GM18951 (cell line): ENCODE results near the gene USP44.
"Not testable (repeated sequence)": the region's sequence is repeated elsewhere in the genome, so short reads cannot be mapped to it uniquely, and the experiment has no call there.

Experiments
- POLR2A ChIP-seq: IDR thresholded peaks from 4 replicates; pipeline ENCODE4 v1.6.1; 2011; ENCODE audit warnings: mild to moderate bottlenecking; ENCODE audit not compliant: insufficient read length, insufficient read depth; ENCODE audit errors: extremely low read depth
- in situ Hi-C: fragments of 300-500 bp; cut with MboI; formaldehyde crosslinking; loops from one replicate; pipeline ENCODE4 v1.12.0; 2022; ENCODE audit warnings: low sequenced_read_pairs, mixed read lengths, inconsistent platforms; ENCODE audit not compliant: unreplicated experiment

USP44 gene

GRCh38 chr12:95511977-95512376 is 39.3 kb downstream of the USP44 start:
- in situ Hi-C loops = no loop called here
- TF ChIP-seq POLR2A = no peak

- in situ Hi-C loops = no loop called here
- no peak for TF ChIP-seq POLR2A
Measured at GRCh38 chr12:95509300-95509699, 42.0 kb downstream of the USP44 start.

DNA sequence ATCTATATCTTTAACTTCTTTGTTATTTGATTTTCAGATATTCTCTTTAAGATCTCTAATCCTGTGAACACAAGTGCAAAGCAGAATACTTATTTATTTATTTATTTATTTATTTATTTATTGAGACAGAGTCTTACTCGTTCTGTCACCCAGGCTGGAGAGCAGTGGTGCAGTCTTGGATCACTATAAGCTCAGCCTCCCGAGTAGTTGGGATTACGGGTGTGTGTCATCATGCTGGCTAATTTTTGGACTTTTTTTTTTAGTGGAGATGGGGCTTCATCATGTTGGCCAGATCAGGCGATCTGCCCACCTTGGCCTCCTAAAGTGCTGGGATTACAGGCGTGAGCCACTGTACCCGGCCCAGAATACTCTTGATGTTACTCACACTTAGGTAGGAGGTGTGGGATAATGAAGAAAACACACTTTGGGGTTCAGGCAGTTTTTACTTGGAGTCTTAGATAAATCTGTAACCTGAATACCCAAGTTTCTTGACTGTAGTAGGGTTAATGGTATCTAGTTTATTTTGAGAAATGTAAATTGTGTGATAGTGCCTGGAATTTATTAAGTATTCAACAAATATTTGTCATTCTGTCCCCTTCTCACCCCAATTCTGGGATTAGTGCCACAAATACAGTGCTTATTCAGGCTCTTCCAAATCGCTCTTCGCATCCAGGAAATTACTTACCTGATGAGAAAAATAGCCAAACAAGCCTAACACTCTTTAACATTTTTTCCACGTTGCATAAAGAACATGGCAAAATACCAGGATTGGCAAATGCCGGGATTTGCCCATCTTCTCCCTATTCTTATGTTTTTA is 44.4 kb downstream of the USP44 start:
- in situ Hi-C loops = no loop called here
- no peak for TF ChIP-seq POLR2A

DNA sequence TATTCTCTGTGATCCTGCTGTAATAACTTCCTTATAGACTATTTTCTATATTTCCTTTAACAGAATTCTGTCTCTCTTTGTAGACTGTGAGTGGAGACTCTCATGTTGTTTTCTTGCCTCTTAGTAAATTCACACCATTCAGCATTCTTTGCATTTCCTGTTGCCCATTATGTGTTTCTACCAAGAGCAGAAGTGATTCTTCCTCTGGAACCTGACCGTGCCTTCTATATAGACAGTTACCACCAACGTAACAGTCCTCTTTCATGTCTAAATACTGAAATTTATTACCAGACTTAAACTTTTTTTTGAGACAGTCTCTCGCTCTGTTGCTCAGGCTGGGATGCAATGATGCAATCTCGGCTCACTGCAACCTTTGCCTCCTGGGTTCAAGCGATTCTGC is 46.2 kb downstream of the USP44 start:
- in situ Hi-C loops = no loop called here
- TF ChIP-seq POLR2A = no peak

GRCh38 chr12:95504140-95504539 is 47.1 kb downstream of the USP44 start:
- in situ Hi-C loops = no loop called here

DNA sequence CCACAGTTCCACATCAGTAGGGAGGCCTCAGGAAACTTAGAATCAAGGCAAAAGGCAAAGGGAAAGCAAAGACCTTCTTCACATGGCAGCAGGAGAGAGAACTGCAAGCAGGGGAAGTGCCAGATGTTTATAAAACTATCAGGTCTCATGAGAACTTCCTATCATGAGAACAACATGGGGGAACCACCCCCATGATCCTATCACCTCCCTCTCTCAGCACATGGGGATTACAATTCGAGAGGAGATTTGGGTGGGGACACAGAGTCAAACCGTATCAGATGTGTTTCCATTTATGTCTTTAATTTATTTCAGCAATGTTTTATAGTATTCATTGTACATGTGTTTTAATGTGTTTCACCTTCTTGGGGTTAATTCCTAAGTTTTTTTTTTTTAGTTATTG is 51.5 kb downstream of the USP44 start:
- in situ Hi-C loops = no loop called here
- TF ChIP-seq POLR2A = no peak

More at GRCh38 chr12:95504140-95504539, 47.1 kb downstream of the USP44 start:
- no peak for TF ChIP-seq POLR2A

DNA sequence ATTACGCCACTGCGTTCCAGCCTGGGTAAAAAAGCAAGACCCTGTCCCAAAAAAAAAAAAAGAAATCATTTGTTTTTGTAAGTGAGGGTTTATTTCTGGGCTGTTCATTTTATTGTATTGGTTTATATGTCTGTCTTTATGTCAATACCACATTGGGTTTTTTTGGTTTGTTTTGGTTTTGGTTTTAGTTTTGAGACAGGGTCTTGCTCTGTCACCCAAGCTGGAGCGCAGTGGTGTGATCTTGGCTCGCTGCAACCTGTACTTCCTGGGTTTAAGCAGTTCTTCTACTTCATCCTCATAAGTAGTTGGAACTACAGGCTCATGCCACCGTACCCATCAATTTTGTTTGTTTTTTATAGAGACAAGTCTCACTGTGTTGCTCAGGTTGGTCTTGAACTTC is 52.3 kb downstream of the USP44 start:
- in situ Hi-C loops = no loop called here
- no peak for TF ChIP-seq POLR2A

- no peak for TF ChIP-seq POLR2A
- in situ Hi-C loops = no loop called here
Measured at GRCh38 chr12:95497031-95497430, 54.2 kb downstream of the USP44 start.

DNA sequence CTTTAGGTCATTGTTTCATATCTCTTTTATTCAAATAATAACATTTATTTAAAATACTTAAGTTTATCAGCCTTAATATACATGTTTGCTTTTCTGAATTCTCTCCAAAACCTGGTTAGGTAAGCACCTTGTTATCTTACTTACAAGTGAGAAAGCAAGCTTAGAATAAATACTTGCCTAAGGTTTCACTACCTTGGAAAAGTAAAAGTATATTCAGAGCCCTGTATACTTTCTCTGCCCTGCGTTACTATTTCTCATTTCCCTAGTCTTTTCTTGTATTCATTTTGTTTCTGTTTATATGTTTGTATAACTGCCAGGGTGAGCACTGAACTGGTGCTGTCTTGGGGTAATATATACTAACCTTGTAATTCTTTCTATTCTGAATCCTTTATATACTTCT is 55.8 kb downstream of the USP44 start:
- TF ChIP-seq POLR2A = no peak
- in situ Hi-C loops = no loop called here

DNA sequence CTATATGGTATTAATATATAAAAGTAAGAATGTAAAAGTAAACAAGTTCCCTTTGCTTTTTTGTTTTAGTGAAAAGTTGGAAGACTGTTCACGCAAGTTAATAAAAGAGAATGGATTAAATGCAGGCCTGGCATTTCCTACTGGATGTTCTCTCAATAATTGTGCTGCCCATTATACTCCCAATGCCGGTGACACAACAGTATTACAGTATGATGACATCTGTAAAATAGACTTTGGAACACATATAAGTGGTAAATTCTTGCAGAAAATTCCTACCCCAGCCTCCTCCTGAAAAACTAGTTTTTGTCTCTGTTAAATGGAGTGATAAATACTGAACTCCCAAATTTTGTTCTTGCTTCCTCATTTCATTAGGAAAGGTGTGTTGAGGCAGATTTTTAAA is 56.4 kb downstream of the USP44 start:
- no peak for TF ChIP-seq POLR2A
- in situ Hi-C loops = no loop called here

DNA sequence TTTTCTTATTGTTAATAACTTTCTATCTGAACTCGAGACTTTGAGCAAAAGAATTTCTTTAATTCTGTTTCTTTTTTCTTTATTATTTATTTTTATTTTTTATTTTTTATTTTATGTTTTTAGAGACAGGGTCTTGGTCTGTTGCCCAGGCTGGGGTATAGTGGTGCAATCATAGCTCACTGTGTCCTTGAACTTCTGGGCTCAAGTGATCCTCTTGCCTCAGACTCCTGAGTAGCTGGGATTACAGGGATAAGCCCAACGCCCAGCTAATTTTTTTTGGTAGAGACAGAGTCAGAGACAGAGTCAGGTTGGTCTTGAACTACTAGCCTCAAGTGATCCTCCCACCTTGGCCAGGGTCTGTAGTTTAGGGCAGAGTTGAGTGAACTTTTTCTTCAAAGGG is 58.8 kb downstream of the USP44 start:
- TF ChIP-seq POLR2A = no peak
- in situ Hi-C loops = no loop called here

GRCh38 chr12:95487024-95487423 is 64.3 kb downstream of the USP44 start:
- TF ChIP-seq POLR2A = no peak
- in situ Hi-C loops = no loop called here

DNA sequence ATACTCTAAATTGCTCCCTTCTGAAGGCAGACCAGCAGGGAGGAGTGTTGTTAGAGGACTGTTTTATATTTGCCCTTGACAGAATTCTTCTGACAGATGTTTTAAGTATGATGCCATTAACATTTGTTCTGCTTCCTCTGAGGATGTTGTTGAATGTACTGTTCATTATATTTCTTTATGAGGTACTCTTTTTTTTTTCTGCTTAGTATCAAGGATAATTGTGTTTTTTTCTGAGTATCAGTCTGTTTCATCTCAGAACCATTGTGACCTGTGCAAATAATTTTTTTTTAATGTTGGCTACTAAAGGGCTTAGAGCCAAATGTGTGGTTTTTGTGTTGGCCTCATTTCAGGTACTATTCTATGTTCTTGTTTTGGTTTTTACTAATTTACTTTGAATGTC is 66.8 kb downstream of the USP44 start:
- in situ Hi-C loops = no loop called here
- no peak for TF ChIP-seq POLR2A

DNA sequence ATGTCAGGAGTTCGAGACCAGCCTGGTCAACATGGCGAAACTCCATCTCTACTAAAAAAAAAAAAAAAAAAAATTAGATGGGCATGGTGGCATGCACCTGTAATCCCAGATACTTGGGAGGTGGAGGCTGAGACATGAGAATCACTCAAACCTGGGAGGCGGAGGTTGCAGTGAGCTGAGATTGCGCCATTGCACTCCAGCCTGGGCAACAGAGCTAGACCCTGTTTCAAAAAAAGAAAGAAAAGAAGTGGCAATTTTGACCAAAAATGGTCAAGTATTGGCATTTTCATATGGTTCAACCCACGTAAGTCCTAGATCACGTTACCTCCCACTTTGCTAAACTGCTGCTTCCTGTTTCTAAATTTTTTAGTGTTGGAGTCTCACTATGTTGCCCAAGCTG is 68.7 kb downstream of the USP44 start:
- in situ Hi-C loops = not testable (repeated sequence)

- in situ Hi-C loops = no loop called here
- no peak for TF ChIP-seq POLR2A
Measured at GRCh38 chr12:95481888-95482287, 69.4 kb downstream of the USP44 start.
